Measurements from ENCODE around the gene TESPA1. TPM values are rescaled to one million over a fixed set of nuclear protein-coding genes. Genes with fewer than 3 reads are reported as not detected.

TESPA1 gene
- total and polyA plus RNA-seq, 2 experiments from 2014 or later: 0.34 TPM; not detected in 1

- ATAC-seq (no peak), DNase-seq (ENCODE audit: low spot score) (no peak)
- Mint-ChIP-seq H3K27ac (no peak overlapping the region), H3K9me3 (peaks cover 5% of the 10 kb centered on the region; the same call in 2 of the 3 replicates), H3K4me3 (no peak overlapping the region), H3K4me1 (no peaks in the 10 kb centered on the region), H3K36me3 (ENCODE audit: low read depth) (no peaks in the 10 kb centered on the region), H3K27me3 (ENCODE audit: insufficient read depth, low read depth, poor library complexity) (peaks cover 6% of the 10 kb centered on the region)
- Histone ChIP-seq H2AFZ (no peak overlapping the region), H3K4me2 (no peak overlapping the region), H3K79me2 (replicated peaks; ENCODE audit: insufficient read depth) (no peaks in the 10 kb centered on the region), H4K20me1 (replicated peaks; ENCODE audit: insufficient read depth) (no peaks in the 10 kb centered on the region), H3F3A (replicated peaks; ENCODE audit: low read depth) (no peaks in the 10 kb centered on the region), H3K27ac (ENCODE audit: low read depth) (no peak overlapping the region), H3K36me3 (ENCODE audit: insufficient read depth) (no peaks in the 10 kb centered on the region), H3K27me3 (ENCODE audit: insufficient read depth) (no peaks in the 10 kb centered on the region), H3K4me1 (ENCODE audit: insufficient read depth) (no peaks in the 10 kb centered on the region), H3K4me3 (no peak overlapping the region), H3K9me2 (ENCODE audit: insufficient read depth) (0 out of 2 replicates have a peak, but pooled peaks cover 11% of the 10 kb centered on the region)
- TF ChIP-seq JUNB (IDR thresholded peaks at IDR 0.05; ENCODE audit: unreplicated experiment): no peak
- TF ChIP-seq ZNF462 (CRISPR knock-in tag; IDR thresholded peaks at IDR 0.05): no peak
- TF ChIP-seq REST (IDR thresholded peaks at IDR 0.05; ENCODE audit: unreplicated experiment): no peak
- TF ChIP-seq POLR2AphosphoS5 (IDR thresholded peaks at IDR 0.05; ENCODE audit: low read depth): no peak
- no peak for TF ChIP-seq NANOG (IDR thresholded peaks at IDR 0.05; ENCODE audit: borderline replicate concordance)
- TF ChIP-seq ZNF331 (CRISPR knock-in tag; IDR thresholded peaks at IDR 0.05; ENCODE audit: low read depth): no peak
- no peak for TF ChIP-seq CREB1 (CRISPR knock-in tag; IDR thresholded peaks at IDR 0.05; ENCODE audit: low read depth)
- no peak for TF ChIP-seq STAT1 (IDR thresholded peaks at IDR 0.05; ENCODE audit: unreplicated experiment)
- TF ChIP-seq ZNF114 (CRISPR knock-in tag; IDR thresholded peaks at IDR 0.05): no peak
- TF ChIP-seq EZH2phosphoT487 (IDR thresholded peaks at IDR 0.05; ENCODE audit: unreplicated experiment): no peak
- no peak for TF ChIP-seq ETS1 (IDR thresholded peaks at IDR 0.05)
- no peak for TF ChIP-seq CTCF (conservative IDR thresholded peaks at IDR 0.05; ENCODE audit: low read depth in 2 of 2)
- no peak for TF ChIP-seq EZH2 (IDR thresholded peaks at IDR 0.05; ENCODE audit: low read depth, unreplicated experiment)
These were observed 47.8 kb downstream of the TESPA1 start for GRCh38 chr12:54936736-54937135.

Measured in GM23338 (cell line).